Astrocyte (in vitro differentiated cells and primary cell): ENCODE measurements around the gene FAM174C. TPM values are rescaled to one million over a fixed set of nuclear protein-coding genes. Genes with fewer than 3 reads are reported as not detected.
"Not testable (repeated sequence)": the region's sequence is repeated elsewhere in the genome, so short reads cannot be mapped to it uniquely, and the experiment has no call there.

ENCODE experiments used
- DNase-seq: peaks from one replicate; pipeline ENCODE4 v3.0.0-alpha.2; 2010; ENCODE audit warnings: low read depth
- FAIRE-seq: peaks from 2 replicates; lab custom pipeline; 2011; peaks lifted over from hg19 to GRCh38; lab: Jason Lieb, UNC
- H2AFZ ChIP-seq: 2 replicates; pipeline ENCODE4 v1.6.0; 2012; ENCODE audit warnings: low read depth, low read length, inconsistent platforms
- H3K27ac ChIP-seq: 2 replicates; pipeline ENCODE4 v1.5.1; 2011; ENCODE audit warnings: low read depth, low read length, inconsistent platforms
- H3K27me3 ChIP-seq: 2 replicates; pipeline ENCODE4 v1.6.0; 2011; ENCODE audit warnings: low read length, inconsistent platforms; ENCODE audit not compliant: insufficient read depth
- H3K36me3 ChIP-seq: 2 replicates; pipeline ENCODE4 v1.5.1; 2011; ENCODE audit warnings: low read length, inconsistent platforms; ENCODE audit not compliant: insufficient read depth
- H3K4me1 ChIP-seq: 2 replicates; pipeline ENCODE4 v1.5.1; 2011; ENCODE audit warnings: low read length, inconsistent platforms; ENCODE audit not compliant: insufficient read depth
- H3K4me2 ChIP-seq: 2 replicates; pipeline ENCODE4 v1.6.0; 2012; ENCODE audit warnings: low read length, inconsistent platforms
- H3K4me3 ChIP-seq: 2 replicates; pipeline ENCODE4 v1.5.1; 2011; ENCODE audit warnings: low read depth, mild to moderate bottlenecking, low read length, inconsistent platforms; ENCODE audit not compliant: insufficient read depth
- H3K79me2 ChIP-seq: 2 replicates; pipeline ENCODE4 v1.6.0; 2012; ENCODE audit warnings: mild to moderate bottlenecking, low read length, inconsistent platforms; ENCODE audit not compliant: insufficient read depth
- H3K9ac ChIP-seq: 2 replicates; pipeline ENCODE4 v1.6.0; 2012; ENCODE audit warnings: mild to moderate bottlenecking, low read length, inconsistent platforms
- H3K9me3 ChIP-seq: 2 replicates; pipeline ENCODE4 v1.5.1; 2012; ENCODE audit warnings: low read depth, mild to moderate bottlenecking, low read length, inconsistent platforms; ENCODE audit not compliant: insufficient read depth
- H4K20me1 ChIP-seq: 2 replicates; pipeline ENCODE4 v1.6.0; 2012; ENCODE audit warnings: low read length, inconsistent platforms; ENCODE audit not compliant: insufficient read depth
- H3K27ac Mint-ChIP-seq: one replicate; pipeline ENCODE4 v1.8.0; 2021; ENCODE audit warnings: mild to moderate bottlenecking, mixed read lengths; ENCODE audit not compliant: unreplicated experiment
- H3K27me3 Mint-ChIP-seq: one replicate; pipeline ENCODE4 v1.8.0; 2021; ENCODE audit warnings: low read depth, mixed read lengths; ENCODE audit not compliant: unreplicated experiment
- H3K36me3 Mint-ChIP-seq: one replicate; pipeline ENCODE4 v1.8.0; 2021; ENCODE audit warnings: low read depth, mixed read lengths; ENCODE audit not compliant: unreplicated experiment
- H3K4me1 Mint-ChIP-seq: one replicate; pipeline ENCODE4 v1.8.0; 2021; ENCODE audit warnings: low read depth, mixed read lengths; ENCODE audit not compliant: unreplicated experiment
- H3K4me3 Mint-ChIP-seq: one replicate; pipeline ENCODE4 v1.8.0; 2021; ENCODE audit warnings: mild to moderate bottlenecking, moderate library complexity, mixed read lengths; ENCODE audit not compliant: unreplicated experiment
- H3K9me3 Mint-ChIP-seq: one replicate; pipeline ENCODE4 v1.8.0; 2021; ENCODE audit warnings: mild to moderate bottlenecking, mixed read lengths; ENCODE audit not compliant: unreplicated experiment
- EZH2 ChIP-seq: IDR thresholded peaks from 2 replicates; pipeline ENCODE4 v1.6.1; 2012; ENCODE audit warnings: mild to moderate bottlenecking, low read length, inconsistent platforms; ENCODE audit not compliant: insufficient read depth
- total RNA-seq: library from RNA; stranded (reverse); gene quantifications from 2 replicates; pipeline ENCODE4 v1.2.1, GENCODE V29; 2021
- TF ChIP-seq, protein P1 (sequence below): IDR thresholded peaks from 2 replicates; pipeline ENCODE4 v1.5.1; 2011; ENCODE audit warnings: low read depth, mild to moderate bottlenecking, inconsistent platforms, low read length, moderate library complexity; ENCODE audit not compliant: insufficient read depth

Gene FAM174C
- total RNA-seq, 1 donor from 2014 or later, result 50.5 TPM

DNA sequence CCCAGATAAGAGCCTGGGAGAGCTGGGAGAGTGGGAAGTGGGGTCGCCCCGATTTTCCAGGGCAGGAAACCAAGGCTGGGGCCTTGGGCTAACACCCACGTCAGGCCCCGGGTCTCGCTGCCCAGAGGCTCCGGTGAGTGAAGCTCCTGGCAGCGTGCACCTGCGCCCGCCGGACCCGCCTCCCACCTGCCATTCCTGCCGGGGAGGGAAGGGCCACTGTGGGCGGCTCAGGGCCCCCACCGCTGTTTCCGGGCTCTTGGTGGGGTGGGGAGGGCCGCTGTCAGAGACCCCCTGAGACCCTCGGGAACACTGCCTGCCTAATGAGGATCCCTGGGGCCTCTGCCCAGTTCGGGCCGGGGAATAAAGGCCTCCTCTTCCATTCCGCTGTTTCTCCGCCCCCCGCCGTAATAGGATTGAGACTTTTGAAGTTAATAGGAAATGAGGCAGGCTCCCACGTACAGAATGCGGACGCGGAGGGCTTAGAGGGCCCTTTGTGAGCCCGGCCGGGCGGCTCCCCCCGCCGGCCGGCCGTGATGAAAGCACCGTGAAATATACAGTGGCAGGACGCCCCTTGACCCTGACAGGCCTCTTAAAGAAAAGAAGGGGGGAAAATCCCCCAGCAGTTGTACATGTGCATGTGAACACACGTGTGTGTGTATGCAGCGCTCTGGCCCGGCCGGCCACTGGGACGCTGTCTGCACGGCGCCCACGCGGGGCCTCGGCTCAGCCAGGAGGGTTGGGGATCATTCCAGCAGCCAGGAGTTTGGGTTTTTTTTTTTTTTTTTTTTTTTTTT, 43.5 kb downstream of the FAM174C start:
- no peak overlapping the region for H3K4me3 Mint-ChIP-seq

GRCh38 chr19:1320282-1320650, 44.9 kb downstream of the FAM174C start:
- H3K9me3 Mint-ChIP-seq, H3K36me3 ChIP-seq, H3K4me3 Mint-ChIP-seq, H3K4me2 ChIP-seq, H3K79me2 ChIP-seq, H3K9ac ChIP-seq, H3K27ac ChIP-seq, H4K20me1 ChIP-seq, H3K4me3 ChIP-seq, H3K36me3 Mint-ChIP-seq, H3K4me1 Mint-ChIP-seq, H2AFZ ChIP-seq, H3K9me3 ChIP-seq, DNase-seq, H3K27ac Mint-ChIP-seq, FAIRE-seq: not testable (repeated sequence)
- Histone ChIP-seq H3K27me3 (peaks cover 14% of the 10 kb centered on the region), H3K4me1 (peaks cover 11% of the 10 kb centered on the region)
- H3K27me3 Mint-ChIP-seq, result peaks cover 18% of the 10 kb centered on the region

More for the DNA sequence above, 43.5 kb downstream of the FAM174C start:
- Histone ChIP-seq H4K20me1 (no peaks in the 10 kb centered on the region), H3K9ac (no peak overlapping the region), H3K4me2 (no peak overlapping the region), H3K27ac (no peak overlapping the region), H3K36me3 (no peaks in the 10 kb centered on the region), H3K9me3 (no peaks in the 10 kb centered on the region), H2AFZ (no peak overlapping the region), H3K27me3 (peaks cover 14% of the 10 kb centered on the region), H3K4me1 (peaks cover 4% of the 10 kb centered on the region), H3K79me2 (no peaks in the 10 kb centered on the region), H3K4me3 (no peak overlapping the region)
- Mint-ChIP-seq H3K4me1 (peaks cover 5% of the 10 kb centered on the region), H3K9me3 (peaks cover 2% of the 10 kb centered on the region), H3K36me3 (no peaks in the 10 kb centered on the region), H3K27ac (no peak overlapping the region), H3K27me3 (peaks cover 15% of the 10 kb centered on the region)
- DNase-seq (no peak), FAIRE-seq (no peak)
- TF ChIP-seq, protein P1, sequence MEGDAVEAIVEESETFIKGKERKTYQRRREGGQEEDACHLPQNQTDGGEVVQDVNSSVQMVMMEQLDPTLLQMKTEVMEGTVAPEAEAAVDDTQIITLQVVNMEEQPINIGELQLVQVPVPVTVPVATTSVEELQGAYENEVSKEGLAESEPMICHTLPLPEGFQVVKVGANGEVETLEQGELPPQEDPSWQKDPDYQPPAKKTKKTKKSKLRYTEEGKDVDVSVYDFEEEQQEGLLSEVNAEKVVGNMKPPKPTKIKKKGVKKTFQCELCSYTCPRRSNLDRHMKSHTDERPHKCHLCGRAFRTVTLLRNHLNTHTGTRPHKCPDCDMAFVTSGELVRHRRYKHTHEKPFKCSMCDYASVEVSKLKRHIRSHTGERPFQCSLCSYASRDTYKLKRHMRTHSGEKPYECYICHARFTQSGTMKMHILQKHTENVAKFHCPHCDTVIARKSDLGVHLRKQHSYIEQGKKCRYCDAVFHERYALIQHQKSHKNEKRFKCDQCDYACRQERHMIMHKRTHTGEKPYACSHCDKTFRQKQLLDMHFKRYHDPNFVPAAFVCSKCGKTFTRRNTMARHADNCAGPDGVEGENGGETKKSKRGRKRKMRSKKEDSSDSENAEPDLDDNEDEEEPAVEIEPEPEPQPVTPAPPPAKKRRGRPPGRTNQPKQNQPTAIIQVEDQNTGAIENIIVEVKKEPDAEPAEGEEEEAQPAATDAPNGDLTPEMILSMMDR, result no peak
- TF ChIP-seq EZH2, result no peak

DNA sequence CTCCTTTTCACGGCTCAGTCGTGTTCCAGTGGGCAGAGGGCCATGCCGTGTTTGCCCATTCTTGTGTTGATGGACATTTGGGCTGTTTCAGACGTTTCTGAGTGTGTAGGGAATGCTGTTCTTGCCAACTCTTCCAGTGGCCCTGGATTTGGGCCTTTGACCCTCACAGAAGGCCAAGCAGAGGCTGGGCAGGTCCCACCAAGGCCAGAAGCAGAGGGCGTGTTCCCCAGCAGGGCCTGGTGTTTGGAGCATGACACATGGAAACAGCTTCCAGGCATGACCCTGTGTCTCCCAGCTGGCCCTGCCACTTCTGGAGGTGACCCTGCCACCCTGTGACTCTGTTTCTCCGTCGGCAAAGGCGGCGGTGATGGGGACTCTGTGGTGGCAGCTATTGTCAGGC, 46.2 kb downstream of the FAM174C start:
- peaks cover 8% of the 10 kb centered on the region for H3K27me3 ChIP-seq
- H3K9me3 Mint-ChIP-seq, result peaks cover 2% of the 10 kb centered on the region
- peaks cover 13% of the 10 kb centered on the region for H3K4me1 ChIP-seq
- no peaks in the 10 kb centered on the region for H3K36me3 ChIP-seq
- H4K20me1 ChIP-seq, result no peaks in the 10 kb centered on the region
- no peak overlapping the region for H3K4me2 ChIP-seq
- no peak overlapping the region for H3K27ac ChIP-seq
- H3K4me3 ChIP-seq, result no peak overlapping the region
- no peak overlapping the region for H2AFZ ChIP-seq
- H3K36me3 Mint-ChIP-seq, result no peaks in the 10 kb centered on the region
- TF ChIP-seq EZH2, result no peak
- TF ChIP-seq, protein P1, result no peak
- no peaks in the 10 kb centered on the region for H3K9me3 ChIP-seq
- H3K4me3 Mint-ChIP-seq, result no peak overlapping the region
- DNase-seq (no peak), FAIRE-seq (no peak)
- no peaks in the 10 kb centered on the region for H3K4me1 Mint-ChIP-seq
- no peaks in the 10 kb centered on the region for H3K79me2 ChIP-seq
- H3K9ac ChIP-seq, result no peak overlapping the region
- H3K27me3 Mint-ChIP-seq, result peaks cover 18% of the 10 kb centered on the region
- H3K27ac Mint-ChIP-seq, result no peak overlapping the region
